GM18868 (cell line): Measurements from ENCODE around the gene IL22RA1.

Experiments used
- ATAC-seq: cut with Tn5 transposase; IDR thresholded peaks from one replicate; pipeline ENCODE4 v1.9.1; 2021; ENCODE audit warnings: mild to moderate bottlenecking, moderate library complexity; ENCODE audit not compliant: unreplicated experiment

Gene IL22RA1

GRCh38 chr1:24139841-24140425 is 3.0 kb downstream of the IL22RA1 start:
- no peak for ATAC-seq

GRCh38 chr1:24139222-24139489 is 3.8 kb downstream of the IL22RA1 start:
- no peak for ATAC-seq

GRCh38 chr1:24138476-24139221 is 4.3 kb downstream of the IL22RA1 start:
- ATAC-seq: no peak

- ATAC-seq: no peak
Observed at GRCh38 chr1:24136956-24137539, 5.9 kb downstream of the IL22RA1 start.

GRCh38 chr1:24134376-24134775 is 8.6 kb downstream of the IL22RA1 start:
- no peak for ATAC-seq

GRCh38 chr1:24133819-24134218 is 9.1 kb downstream of the IL22RA1 start:
- no peak for ATAC-seq

GRCh38 chr1:24130385-24130784 is 12.6 kb downstream of the IL22RA1 start:
- no peak for ATAC-seq

- ATAC-seq: no peak
Observed at GRCh38 chr1:24127801-24128363, 15.1 kb downstream of the IL22RA1 start.

GRCh38 chr1:24127134-24127800 is 15.7 kb downstream of the IL22RA1 start:
- no peak for ATAC-seq

GRCh38 chr1:24126672-24127023 is 16.3 kb downstream of the IL22RA1 start:
- ATAC-seq: no peak

GRCh38 chr1:24126018-24126671 is 16.8 kb downstream of the IL22RA1 start:
- ATAC-seq: no peak

GRCh38 chr1:24125456-24125855 is 17.5 kb downstream of the IL22RA1 start:
- no peak for ATAC-seq

GRCh38 chr1:24124980-24125379 is 18.0 kb downstream of the IL22RA1 start:
- no peak for ATAC-seq

- ATAC-seq: no peak
Observed at GRCh38 chr1:24123611-24124010, 19.3 kb downstream of the IL22RA1 start.

GRCh38 chr1:24122776-24123175 is 20.2 kb downstream of the IL22RA1 start:
- ATAC-seq: no peak

- no peak for ATAC-seq
Observed at GRCh38 chr1:24121406-24121805, 21.5 kb downstream of the IL22RA1 start.

GRCh38 chr1:24120965-24121364 is 22.0 kb downstream of the IL22RA1 start:
- ATAC-seq: no peak

GRCh38 chr1:24119859-24120756 is 22.8 kb downstream of the IL22RA1 start:
- ATAC-seq: no peak

- ATAC-seq: no peak
Observed at GRCh38 chr1:24119489-24119858, 23.5 kb downstream of the IL22RA1 start.
